DMS 273 (cell line): Measurements from ENCODE around the gene ZXDC.

Source experiments
- DNase-seq: peaks from one replicate; lab custom pipeline; 2025; ENCODE audit not compliant: unreplicated experiment; lab: John Stamatoyannopoulos, UW

Gene ZXDC

DNA sequence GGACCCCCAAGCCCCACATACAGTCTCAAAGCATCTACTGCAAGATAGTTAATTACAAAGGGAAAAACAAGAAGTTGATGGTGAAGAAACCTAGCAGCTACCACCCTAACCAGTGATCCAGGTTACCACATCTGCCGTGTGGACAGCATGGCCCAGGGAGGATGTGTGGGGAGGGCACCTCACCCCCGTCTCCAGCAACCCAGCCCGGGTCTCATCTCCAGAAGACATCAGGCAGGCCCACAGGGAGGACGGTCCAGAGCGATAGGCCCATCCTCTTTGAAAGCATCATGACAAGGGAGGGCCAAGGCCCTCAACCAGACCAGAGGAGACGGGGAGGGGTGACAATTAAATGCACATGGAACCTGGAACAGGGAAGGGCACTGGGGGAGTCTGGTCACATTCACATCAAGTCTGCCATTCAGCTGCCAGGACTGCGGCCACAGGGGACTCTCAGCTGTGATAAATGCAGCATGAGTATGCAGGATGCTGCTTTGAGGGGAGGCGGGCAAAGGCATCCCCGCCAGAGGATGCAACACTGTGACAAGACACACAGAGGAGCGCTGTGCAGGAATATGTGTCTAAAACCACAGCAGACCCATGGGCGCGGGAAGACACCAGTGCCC lies 18.8 kb downstream of the ZXDC start:
- no peak for DNase-seq

DNA sequence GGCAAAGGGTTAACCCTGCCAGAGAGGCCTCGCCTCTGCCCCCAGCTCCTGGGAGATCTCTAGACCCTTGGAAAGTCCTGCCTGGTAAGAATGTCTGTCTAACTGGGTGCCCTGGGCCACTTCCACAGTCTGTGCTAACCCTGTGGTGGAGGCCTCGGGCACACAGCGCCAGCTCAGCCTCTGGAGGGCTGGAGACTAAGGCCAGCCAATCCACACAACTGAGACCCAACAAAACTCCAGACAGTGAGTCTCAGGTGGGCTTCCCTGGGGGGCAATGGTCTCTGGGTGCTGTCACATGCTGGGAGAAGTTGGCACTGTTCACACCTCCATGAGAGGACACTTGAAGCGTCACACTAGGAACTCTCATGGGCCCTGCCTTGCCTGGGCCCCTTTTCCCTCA lies 19.5 kb downstream of the ZXDC start:
- DNase-seq, result no peak

DNA sequence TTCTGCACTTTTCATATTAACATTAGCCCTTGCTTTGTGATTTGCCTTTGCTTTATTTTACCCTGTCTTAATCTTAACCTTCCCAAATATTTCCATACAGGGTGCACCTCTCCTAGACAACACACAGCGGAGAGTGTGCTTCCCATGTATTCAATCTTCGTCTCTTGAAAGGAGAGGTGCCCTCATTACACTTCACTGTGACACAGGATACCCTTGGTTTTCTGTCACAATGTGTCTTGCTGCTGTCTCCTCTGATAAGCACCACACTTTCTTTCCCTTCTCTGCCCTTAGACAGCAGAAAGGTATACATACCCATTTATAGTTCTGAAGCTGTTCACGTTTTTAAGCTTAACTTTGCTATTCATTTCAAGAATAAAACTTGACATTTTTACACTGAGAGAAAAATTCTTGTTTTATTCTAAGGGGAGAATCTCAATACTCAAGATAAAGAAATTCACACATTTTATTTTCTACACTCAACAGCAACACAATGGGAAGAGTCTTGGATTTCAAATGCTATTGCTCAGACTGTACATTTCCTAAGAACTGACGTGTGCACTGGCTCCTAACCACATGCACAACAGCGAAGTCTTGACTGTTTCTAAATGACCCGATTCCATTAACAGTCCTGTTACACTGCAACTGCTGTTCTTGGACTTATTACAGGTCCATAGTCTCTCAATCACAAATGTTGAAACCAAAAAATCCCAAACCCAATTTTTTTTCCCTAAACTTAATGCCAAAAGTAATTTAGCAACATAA lies 21.1 kb downstream of the ZXDC start:
- DNase-seq, result no peak

DNA sequence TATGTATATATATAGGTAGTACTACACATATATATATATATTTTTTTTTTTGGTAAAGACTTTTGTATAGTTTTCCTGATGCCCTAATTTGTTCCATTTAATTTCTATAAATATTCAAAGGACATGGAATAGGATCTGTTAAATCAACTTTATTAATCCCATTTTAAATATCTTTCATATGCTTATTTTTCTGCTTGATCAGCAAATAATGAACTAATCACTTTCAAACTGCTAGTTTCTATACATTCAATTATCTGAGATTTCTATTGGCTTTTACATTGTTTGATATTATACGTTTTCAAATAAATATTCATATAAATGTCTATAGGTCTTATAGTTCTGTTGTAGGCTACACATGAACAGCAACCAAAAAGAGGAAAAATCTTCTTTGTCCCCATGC lies 21.7 kb downstream of the ZXDC start:
- DNase-seq, result no peak

GRCh38 chr3:126452213-126452612 lies 23.5 kb downstream of the ZXDC start:
- no peak for DNase-seq

DNA sequence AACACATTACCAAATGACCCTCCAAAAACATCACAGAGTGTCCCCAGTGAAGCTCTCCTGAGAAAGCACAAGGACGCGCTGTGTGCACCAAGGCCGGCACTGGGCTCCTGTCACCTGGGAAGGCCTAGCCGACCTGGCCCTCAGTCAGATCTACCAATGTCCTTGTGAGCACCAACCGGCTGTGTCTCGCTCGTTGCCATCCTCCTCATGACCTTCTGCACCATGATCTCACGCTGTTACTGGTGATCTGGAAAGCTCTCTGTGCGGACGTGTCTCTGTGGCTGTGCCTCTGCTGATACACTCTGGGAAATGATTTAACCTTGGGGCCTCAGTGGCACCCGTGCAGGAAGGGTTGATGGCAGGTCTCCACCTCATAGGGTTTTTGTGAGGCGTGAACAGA lies 24.2 kb downstream of the ZXDC start:
- DNase-seq, result no peak

- no peak for DNase-seq
These were observed 24.9 kb downstream of the ZXDC start for GRCh38 chr3:126450744-126451143.

GRCh38 chr3:126450219-126450618 lies 25.5 kb downstream of the ZXDC start:
- DNase-seq, result no peak

GRCh38 chr3:126449621-126450051 lies 26.1 kb downstream of the ZXDC start:
- DNase-seq, result no peak

DNA sequence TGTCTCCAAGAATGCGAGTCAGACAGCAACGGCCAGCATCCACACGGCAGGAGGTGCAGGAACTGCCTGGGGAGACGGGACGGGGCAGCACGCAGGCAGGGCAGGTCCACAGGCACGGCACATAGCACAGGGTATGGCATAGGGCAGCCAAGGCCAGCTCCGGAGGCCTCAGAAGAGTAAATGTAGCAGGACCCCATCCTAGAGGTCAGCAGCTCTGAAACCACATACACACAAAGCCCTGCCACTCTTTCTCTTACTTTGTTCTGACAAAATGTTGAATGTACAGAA lies 26.9 kb downstream of the ZXDC start:
- DNase-seq, result no peak

GRCh38 chr3:126448136-126448892 lies 27.4 kb downstream of the ZXDC start:
- DNase-seq, result peak; percentile 92

DNA sequence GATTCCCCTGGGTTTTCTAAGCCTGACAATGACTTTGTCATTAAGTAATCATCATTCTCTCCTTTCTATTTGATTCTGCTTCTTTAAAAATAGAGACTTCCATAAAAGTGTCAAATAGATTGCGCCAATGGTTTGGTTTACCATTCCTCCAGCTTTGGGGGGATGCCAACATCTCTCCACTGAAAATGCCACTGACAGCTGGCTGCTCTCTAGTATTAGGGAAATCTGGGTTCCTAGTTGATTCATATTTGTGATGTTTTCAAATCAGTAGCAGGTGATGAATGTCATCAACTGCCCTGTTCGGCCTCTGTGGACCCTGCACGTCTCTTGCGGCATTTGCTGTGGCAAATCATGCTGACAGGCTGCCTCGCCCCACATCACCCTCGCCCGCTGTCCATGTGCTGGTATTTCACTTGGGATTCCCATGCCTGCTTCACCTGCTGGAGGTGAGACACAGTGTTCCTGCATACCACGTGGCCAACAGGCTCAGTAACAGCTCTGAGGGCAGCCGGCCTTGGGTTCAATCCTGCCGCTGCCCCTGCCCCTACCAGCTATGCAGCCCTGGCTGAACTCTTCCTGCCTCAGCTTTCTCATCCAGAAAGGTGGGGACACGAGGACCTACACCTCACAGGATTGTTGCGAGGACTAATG lies 28.1 kb downstream of the ZXDC start:
- DNase-seq, result peak; percentile 64

DNA sequence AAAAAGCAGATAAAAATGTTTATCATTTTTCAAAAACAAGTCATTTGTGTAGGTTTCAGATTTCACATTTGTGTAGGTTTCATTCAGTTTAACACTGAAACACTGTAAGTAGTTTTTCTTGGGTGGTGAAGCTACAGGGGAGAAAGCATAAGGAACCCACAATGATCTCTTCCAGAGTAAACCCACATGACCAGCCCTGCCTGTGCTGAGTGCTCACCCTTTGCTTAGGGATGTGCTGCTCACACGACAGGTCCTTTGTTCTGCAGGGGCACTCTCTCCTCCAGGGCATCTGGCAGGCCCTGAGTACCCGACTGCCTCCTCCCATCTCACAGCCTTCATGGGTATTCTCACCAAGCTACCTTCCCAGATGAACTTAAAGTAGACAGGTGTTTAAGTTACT lies 28.9 kb downstream of the ZXDC start:
- DNase-seq, result peak; percentile 36

DNA sequence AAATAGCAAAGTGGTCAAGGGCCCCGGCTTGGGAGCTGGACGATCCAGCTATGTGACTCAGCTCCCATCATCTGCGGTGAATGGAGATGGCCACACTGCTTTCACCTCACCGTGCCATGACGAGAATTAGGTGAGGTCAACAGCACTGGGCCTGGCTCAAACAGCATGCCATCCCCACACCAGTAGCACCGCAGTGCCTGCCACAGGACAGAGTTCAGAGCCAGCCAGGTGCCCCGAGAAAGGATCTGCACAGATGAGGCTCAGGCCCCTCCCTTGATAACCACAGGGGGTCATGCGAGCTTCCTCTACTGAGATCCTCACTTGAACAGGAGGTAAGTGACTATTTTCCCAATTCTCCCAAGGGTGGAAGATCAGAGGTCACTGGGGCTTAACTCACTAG lies 29.4 kb downstream of the ZXDC start:
- peak; percentile 34 for DNase-seq

DNA sequence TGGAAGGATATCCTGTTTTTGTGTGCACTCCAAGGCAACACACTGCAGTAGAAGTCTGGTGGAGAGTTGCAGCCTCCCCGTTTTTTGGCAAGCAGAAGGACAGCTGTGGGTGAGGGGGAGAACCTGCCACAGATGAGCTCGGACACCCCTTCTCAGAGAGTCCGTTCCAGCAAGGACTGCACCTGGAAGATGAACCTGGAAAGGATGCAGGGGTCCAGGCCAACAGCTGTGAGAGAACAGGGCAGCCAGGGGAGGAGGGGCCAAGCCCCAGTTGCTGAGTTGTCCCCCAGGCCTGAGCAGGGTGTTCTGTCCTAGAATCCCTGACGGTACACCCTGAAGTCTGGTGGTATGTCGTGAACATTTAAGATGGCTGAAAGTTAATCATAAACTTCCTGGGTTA lies 30.2 kb downstream of the ZXDC start:
- DNase-seq, result no peak

DNA sequence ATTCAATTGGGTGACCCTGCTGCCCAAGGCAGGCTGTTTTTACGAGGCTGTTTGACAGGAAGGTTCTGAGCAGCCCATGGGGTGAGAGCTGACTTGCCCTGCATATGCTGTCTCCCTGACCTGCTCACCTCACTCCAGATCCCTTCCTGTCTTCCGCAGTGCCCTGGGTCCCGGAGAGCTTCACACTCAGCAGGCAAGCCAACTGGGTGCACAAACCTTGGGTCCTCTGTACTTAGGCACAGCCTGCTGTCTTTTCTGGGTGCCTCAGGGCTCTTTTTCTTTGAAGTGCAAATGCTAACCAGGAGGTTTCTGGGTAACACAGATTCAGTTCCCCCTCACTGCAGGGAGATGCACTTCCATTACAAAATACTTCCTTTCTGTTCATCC lies 32.8 kb downstream of the ZXDC start:
- no peak for DNase-seq

DNA sequence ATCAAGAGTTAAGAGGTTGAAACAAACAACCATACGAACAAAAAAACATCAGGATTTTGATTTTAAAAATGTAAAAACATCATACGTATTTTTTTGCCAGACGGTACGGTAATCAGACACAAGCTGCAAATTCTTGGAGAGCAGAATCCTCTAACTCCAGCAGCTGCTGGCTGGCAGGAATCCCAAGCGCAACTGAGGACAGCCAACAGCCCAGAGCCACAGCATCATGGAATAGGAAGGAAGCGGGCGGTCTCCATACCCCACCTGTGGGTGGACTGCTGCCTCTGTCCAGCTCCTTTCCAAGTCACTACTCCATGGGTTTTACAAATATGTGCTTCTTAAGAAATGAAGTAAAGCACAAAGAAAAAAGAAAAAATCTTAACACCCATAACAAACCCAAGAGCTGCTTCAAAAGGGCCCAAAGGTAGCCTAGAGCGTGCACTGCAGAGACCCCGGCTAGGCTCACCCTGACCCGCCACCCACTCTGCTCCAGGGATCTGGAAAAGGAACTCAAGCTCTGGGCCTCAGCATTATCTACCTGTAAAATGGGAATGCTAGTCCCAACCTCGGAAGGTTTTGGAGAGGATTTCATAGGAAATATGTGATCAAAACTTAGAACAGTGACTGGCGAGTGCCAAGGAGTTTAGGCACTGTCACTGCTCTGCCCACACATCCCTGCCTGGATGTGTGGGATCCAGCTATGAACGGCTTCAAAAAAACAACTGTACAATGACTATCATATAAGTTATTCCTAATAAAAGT lies 33.4 kb downstream of the ZXDC start:
- DNase-seq, result no peak

DNA sequence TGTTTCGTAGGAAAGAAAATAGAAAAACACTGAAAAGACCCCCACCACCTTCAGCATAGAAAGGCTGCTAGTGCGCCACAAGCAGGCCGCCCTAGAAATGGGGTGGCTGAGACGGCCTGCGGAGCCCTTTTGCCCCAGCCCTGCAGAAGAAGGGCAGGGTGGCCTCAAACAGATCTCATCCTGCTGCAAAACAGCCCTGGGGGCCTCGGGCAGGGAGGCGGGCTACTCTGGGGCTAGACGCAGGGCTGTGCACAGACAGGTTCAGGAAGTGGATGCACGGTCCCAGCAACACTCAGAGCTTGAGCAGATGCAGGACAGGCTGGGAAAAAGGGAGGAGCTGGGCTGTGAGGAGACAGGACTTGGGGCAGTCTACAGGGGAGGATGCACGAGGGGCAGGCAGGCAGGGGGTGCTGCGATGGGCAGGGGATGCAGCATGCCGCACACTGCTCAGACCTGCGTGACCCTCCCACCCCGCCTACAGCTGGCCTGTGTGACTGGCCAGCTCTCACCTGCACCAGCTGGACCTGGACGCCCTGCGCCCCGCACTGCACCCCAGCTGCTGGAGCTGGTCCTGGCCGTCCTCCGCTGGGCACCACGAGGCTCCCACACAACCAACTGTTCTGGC lies 34.3 kb downstream of the ZXDC start:
- no peak for DNase-seq

DNA sequence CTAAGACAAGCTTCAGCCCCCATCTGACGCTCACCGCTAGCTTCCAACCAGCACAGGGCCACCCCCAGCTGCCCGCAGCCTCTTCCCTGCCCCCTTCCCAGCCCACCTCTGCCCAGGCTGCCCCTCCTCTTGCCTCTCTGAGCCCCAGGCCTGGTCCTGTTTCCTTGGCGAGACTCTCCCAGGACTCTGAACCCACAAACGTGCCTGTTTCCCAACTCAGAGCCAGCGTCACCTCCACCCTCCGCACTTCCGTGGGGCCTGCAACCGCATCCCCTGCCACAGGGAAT lies 35.0 kb downstream of the ZXDC start:
- DNase-seq, result no peak

DNA sequence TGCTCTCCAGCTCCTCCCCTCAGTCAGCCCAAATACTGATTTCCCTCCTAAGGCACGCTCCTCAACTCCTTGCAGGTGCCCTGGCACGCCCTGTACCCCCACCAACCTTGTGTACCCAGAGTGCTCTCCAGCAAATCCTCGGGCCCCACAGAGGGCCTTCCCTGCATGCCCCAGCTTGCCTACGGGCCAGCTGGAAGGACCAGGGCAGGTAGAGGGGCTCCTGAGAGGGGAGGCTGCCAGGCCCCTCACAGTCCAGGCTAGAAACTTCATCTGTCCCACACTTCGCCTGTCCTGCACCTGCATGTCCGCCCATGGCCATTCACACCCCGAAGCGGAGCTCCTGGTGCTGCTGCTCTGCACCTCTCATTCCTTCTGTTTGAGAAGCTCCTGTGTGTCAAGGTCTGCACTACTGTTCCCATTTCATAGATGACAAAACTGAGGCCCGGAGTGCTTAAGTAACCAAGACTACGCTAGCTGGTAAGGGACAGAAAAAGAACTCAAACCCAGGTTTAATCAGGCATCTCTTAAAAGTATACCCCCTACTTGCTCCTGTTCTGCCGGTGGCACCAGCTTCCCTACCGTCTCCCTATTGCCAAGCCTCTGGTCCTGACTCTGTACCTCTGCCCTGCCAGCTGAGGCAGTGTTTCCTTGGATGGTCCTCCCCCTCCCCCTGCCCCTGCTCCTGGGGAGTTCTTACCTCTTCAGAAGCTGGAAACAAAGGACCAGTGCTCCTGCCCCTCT lies 35.6 kb downstream of the ZXDC start:
- no peak for DNase-seq
